MM.1S (cell line): ENCODE measurements around the gene ZNHIT2.
A peak's percentile ranks its signal among the peaks of the same experiment; 100 is the strongest.

Experiments
- CTCF ChIP-seq: fragments of 300-600 bp; sonication (generic); IDR thresholded peaks from 2 replicates; pipeline ENCODE4 v1.5.1; 2016; ENCODE audit warnings: antibody characterized with exemption, low read length, mixed read lengths
- EZH2 ChIP-seq: fragments of 300-600 bp; sonication (generic); optimal IDR thresholded peaks from 2 replicates; pipeline ENCODE3; 2017; ENCODE audit warnings: low read depth, mild to moderate bottlenecking, antibody characterized with exemption, low read length, mixed read lengths

GRCh38 chr11:65089621-65090020 is 27.9 kb downstream of the ZNHIT2 start:
- TF ChIP-seq CTCF = peak; percentile 51
- no peak for TF ChIP-seq EZH2
